ENCODE data around the gene WFDC11. TPM values are rescaled to one million over a fixed set of nuclear protein-coding genes. Genes with fewer than 3 reads are reported as not detected.

WFDC11 gene
- total and polyA plus RNA-seq, 2 donors (not counting 3 experiments of a cell fraction or from before 2014, with no cell fraction given), result not detected

- Histone ChIP-seq H3K4me2 (ENCODE audit: insufficient read depth, low read length) (no peak overlapping the region), H3K36me3 (ENCODE audit: control insufficient read depth in 2 of 2, extremely low read depth in 1 of 2, insufficient read depth in 2 of 2, low read length in 2 of 2) (no peaks in the 10 kb centered on the region), H3K9ac (replicated peaks; ENCODE audit: extremely low read depth, insufficient read depth, low read length) (no peak overlapping the region), H3K4me1 (ENCODE audit: control insufficient read depth, extremely low read depth, insufficient read depth, low read length) (no peaks in the 10 kb centered on the region), H4K20me1 (replicated peaks; ENCODE audit: control insufficient read depth, extremely low read depth, insufficient read depth, low read length) (no peaks in the 10 kb centered on the region), H3K9me3 (replicated peaks; ENCODE audit: control insufficient read depth, insufficient read depth, low read length) (no peaks in the 10 kb centered on the region), H3K27ac (ENCODE audit: insufficient read depth, low read depth, low read length) (no peak overlapping the region), H3K27me3 (ENCODE audit: control insufficient read depth in 2 of 2, insufficient read depth in 2 of 2, low read length in 2 of 2) (no peaks in the 10 kb centered on the region), H3K79me2 (ENCODE audit: control insufficient read depth, insufficient read depth, low read length) (no peaks in the 10 kb centered on the region), H3K9me1 (replicated peaks; ENCODE audit: control insufficient read depth, extremely low read depth, insufficient read depth, low read length) (no peaks in the 10 kb centered on the region), H3K4me3 (replicated peaks in 1 of 3; ENCODE audit: insufficient read depth in 1 of 3, low read depth in 1 of 3, low read length in 3 of 3) (no peak overlapping the region), H2AFZ (ENCODE audit: low read depth, low read length) (no peak overlapping the region)
- DNase-seq (ENCODE audit: low read depth, low spot score) (no peak), FAIRE-seq (no peak)
- BruUV-seq (replicated peaks), result no TSS peak
- CTCF ChIA-PET, result no interaction called here
- dilution Hi-C loops (cut with MboI; ENCODE audit: extremely low pct_ligation_motif_present, low sequenced_read_pairs) (no loop called here), intact Hi-C loops (cut with micrococcal nuclease) (no loop called here)
- POLR2A ChIA-PET, result no interaction called here
- no peak for TF ChIP-seq GATA2 (IDR thresholded peaks at IDR 0.05; ENCODE audit: insufficient read depth, insufficient read length, low read depth, low read length)
- no peak for TF ChIP-seq MAX (IDR thresholded peaks at IDR 0.05; ENCODE audit: insufficient read depth, insufficient read length)
- no peak for TF ChIP-seq CTCF (IDR thresholded peaks at IDR 0.05; ENCODE audit: extremely low read depth in 1 of 2, insufficient read depth in 1 of 2, low read depth in 1 of 2, low read length in 2 of 2)
- no peak for TF ChIP-seq POLR2AphosphoS5 (IDR thresholded peaks at IDR 0.05; ENCODE audit: insufficient read depth, low read depth, low read length)
- no peak for TF ChIP-seq POLR2A (IDR thresholded peaks at IDR 0.05; ENCODE audit: low read depth, low read length)
- no peak for TF ChIP-seq MYC (IDR thresholded peaks at IDR 0.05; ENCODE audit: low read depth, low read length)
- TF ChIP-seq FOS (IDR thresholded peaks at IDR 0.05; ENCODE audit: borderline replicate concordance, insufficient read depth, low read length), result no peak
- TF ChIP-seq EZH2 (IDR thresholded peaks at IDR 0.05; ENCODE audit: borderline replicate concordance, low read depth, low read length, severe bottlenecking), result no peak
- TF ChIP-seq JUN (IDR thresholded peaks at IDR 0.05; ENCODE audit: borderline replicate concordance, insufficient read depth, insufficient read length, low read depth), result no peak
Observed at GRCh38 chr20:45649312-45649863, 20.7 kb downstream of the WFDC11 start.

All from endothelial cell of umbilical vein (primary cell).